A172 (cell line): Measurements from ENCODE around the gene ST8SIA4. TPM values are rescaled to one million over a fixed set of nuclear protein-coding genes. Genes with fewer than 3 reads are reported as not detected.
A peak's percentile ranks its signal among the peaks of the same experiment; 100 is the strongest.

Source experiments
- DNase-seq: peaks from one replicate; pipeline ENCODE4 v3.0.0-alpha.2; 2015; ENCODE audit warnings: low spot score
- total RNA-seq: library from RNA; depleted of rRNA; stranded (reverse); fragments of >200 nt; shearing (Covaris generic); gene quantifications from 2 replicates; pipeline ENCODE4 v1.2.3, GENCODE V29; 2014

ST8SIA4 gene
- total RNA-seq, 1 experiment from 2014 or later: 0.07 TPM

DNA sequence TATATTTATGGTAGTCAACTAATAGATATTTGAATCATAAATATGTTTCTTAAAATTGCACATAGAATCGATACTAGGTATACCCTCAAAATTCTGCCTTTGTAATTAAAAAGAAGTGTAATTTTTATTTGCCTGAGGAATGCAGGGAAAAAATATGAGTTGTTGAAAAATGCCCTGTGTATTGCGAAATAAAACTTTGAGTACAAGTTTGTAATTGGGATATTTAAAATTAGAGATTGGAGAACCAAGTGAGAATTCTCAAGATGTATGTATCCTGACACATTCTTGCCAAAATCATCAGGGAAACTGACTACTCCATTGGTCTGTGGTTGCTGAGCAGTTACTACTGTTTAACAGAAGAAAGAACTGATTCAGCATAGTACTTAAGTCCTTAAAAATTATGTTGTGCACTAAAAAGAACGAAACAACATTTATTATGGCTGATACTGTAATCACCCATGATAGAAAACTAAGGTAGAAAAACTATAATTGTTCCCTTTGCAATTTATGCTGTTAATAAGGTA lies 36.0 kb downstream of the ST8SIA4 start:
- DNase-seq: no peak

DNA sequence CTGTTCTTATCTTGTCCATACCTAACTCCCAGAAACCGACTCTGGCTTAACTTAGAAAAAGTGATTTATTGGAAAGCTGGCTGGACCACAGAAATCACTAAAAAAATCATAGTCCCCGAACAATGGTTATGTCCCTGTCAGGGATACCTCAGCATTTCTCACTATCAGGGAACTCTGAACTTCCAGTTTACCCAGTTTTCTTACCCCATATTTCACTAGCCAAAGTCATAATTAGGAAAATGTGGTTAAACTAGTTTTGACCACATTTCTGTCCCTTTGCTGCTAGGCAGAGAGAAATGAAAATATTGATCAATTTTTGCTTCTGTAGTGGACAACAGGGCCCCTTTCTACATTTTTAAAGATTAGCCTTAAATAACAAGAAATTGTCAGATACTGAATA lies 38.2 kb downstream of the ST8SIA4 start:
- no peak for DNase-seq

DNA sequence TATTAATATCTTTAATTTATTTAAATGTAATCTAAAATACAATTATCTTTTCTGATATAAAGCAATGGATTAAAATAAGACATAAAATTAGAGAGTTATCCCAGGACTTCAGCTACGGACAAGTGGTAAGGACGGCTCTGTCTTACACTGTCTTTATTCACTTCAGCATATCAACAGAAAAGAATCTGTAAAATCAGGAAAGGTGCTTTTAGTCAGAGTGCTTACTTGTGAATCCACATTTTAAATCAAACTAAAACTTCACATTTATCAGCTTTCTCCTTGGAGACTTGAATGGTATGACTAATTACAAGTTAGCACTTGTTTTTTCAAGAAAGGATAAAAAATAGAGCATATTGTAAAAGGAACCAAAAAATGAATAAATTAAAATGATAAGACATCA lies 39.3 kb downstream of the ST8SIA4 start:
- no peak for DNase-seq

DNA sequence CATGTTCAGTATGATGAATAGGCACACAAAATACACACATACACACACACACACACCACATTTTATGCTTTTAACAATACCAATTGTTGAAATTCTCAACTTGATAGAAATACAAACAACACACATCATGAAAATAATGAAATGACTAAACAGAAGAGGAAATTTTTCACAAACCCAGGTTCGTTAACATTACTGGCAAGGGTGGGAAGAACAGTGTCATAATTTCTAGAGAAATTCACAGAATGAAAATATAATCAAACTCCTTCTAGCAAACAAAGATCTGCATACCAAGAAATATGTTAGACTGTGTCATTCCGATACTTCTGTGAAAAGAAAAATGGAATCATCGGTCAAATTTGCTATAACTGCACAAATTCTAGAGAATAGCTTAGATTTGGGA lies 41.9 kb downstream of the ST8SIA4 start:
- DNase-seq: no peak

DNA sequence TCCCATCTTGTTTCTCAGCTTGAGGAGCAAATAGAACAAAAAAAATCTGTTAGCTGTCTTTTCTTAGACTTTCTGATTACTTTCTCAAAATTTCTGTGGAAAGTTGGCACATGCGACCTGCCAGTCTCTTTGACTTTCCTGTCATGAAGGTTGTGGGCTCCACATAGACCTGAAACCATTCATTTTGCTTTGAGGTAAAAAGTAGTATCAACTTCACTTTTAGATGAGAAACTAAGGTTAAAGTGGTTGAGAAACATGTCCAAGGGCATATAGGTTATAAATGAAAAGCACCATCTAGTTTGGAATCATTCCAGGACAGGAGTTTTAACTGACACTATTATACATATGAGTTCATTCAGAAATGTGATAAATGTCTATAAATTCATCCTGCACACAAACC lies 42.7 kb downstream of the ST8SIA4 start:
- DNase-seq: no peak

DNA sequence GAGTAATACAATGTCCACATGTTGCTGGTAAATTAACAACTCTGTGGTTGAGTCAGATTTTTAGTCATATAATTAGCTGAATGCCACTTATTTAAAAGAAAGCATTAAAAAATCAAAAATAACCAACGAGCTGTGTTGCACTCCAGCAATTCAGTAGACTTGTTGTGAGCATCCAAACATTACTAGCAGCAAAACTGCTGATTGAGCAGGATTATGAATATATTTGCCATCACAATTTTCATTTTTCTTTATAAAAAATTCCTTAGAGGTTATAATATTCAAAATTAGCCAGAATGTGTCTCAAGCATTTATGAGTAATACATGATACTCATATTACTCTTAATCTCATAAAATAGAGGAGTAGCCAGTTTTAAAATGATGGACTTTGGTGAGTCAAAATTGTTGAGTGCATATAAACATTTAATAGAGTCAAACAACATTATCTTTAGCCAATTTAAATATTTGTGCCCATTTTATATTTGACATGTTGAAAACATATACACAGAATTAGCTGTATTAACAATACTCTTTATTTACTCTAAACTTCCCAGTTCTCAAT lies 44.0 kb downstream of the ST8SIA4 start:
- no peak for DNase-seq

DNA sequence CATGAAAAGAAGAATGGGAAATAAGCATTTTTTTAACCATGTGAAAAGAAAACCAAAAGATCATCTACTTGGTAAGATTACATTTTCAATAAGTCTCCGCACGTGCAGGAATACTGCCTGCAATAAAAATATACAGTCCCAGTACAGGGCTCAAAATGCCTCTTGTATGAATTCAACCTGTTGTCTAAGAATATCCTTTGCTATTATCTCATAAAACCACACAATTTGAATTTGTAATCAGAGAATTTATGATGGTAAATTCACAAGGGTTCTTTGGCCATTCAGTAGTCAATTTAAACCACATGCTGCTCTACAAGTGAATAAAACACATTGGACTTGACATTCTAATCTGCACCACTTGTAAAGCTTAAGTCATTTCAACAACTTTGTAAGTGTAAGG lies 46.6 kb downstream of the ST8SIA4 start:
- no peak for DNase-seq

DNA sequence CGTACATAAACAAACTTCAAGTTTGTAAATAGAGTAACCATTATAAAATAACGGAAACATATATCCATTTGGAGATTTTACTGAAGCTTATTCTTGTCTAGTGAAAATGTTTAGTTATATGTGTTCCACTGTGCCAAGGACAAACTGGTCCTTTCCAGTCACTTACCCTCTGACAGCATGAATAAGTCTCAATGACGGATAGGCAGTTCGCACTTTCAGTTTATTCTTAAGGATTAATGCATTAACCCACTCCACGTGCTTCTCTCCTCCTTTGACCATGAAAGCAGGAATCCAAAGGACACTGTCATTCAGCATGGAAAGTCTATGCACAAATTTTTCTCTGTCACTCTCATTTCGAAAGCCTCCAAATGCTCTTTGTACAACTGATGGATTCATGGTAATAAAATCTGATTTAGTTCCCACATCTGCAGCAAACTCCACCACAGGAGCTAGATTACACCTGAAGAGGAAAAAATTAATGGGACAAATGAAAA lies 47.1 kb downstream of the ST8SIA4 start:
- DNase-seq: no peak

DNA sequence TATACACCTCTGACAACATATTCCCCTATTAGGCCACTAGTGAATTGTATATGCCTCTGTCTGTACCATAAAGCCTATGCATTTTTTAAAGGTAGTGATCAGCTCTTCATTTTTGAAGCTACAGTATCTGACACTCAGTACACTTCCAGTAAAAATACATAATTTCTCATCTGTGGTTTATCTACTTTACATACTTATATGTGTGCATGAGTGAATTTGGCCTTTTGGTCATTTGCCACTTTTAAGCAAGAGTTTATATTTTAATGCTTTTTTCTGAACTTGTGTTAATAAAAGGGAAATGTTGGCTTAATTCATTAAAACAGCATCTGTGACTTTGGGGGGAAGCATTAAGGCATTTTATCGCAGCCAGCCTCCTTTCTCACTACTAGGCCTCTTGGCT lies 47.8 kb downstream of the ST8SIA4 start:
- no peak for DNase-seq

DNA sequence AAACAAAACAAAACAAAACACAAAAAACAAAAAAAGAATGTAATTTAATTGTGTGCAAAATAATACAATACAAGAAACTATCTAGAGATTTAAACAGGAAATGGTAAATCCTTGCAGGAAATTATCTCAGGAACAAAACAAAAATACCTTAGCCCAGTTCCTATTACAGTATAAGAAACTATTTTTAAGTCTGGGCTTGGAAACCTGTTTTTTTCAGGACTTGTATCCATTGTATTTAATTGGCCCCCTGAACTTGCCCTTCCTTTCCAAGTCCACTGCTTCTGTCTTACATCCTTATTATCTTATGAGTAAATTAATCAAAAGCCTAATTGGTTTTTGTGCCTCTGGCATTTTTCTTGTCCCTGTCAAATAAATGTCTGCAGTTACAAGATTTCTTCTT lies 48.5 kb downstream of the ST8SIA4 start:
- DNase-seq: no peak

DNA sequence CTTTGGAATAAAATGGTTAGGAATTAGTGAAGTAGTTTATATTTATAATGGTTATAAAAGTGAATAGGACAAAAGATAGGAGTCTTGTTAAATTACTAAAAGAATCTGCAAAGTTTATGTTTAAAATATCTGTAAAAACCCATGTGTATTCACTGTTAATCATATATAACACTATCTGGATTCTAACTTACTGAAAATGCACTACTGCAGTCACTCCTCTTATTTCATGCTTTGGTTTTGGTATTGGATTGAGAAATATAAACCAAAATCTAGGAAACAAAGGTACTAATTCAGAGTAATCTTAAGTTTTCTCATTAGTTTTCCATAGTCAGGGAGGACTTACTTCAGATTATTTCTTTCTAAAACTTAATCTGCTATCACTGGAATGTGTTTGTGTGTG lies 49.5 kb downstream of the ST8SIA4 start:
- no peak for DNase-seq

DNA sequence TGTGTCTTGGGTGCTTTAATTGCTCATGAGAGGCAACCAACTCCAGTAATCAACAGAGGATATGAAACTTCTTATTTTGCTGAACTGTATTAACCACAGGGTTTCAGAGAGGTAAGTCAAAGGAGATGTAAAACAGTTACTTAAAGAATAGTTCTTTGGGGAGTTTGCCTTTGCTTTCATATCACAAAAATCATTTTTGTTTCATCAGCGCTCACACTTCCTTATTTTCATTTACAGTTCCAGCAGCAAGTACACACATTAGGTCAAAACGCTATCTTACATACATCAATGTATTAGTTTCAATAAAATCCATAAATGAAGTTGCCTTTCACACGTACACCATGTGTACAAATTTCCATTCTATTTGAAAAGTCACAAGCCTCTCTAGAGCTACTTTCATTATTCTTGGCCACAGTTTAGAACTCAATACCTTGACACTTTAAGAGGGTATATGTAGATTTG lies 50.1 kb downstream of the ST8SIA4 start:
- DNase-seq: no peak

DNA sequence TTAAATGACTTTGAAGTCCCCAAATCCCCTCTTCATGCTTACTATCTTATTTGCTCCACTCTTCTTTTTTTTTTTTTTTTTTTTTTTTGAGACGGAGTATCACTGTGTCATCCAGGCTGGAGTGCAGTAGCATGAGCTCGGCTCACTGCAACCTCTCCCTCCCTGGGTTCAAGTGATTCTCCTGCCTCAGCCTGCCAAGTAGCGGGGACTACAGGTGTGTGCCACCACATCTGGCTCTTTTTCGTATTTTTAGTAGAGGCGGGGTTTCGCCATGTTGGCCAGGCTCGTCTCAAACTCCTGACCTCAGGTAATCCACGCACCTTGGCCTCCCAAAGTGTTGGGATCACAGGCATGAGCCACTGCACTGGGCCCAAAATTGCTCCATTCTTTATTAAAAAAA lies 51.0 kb downstream of the ST8SIA4 start:
- DNase-seq: no peak

DNA sequence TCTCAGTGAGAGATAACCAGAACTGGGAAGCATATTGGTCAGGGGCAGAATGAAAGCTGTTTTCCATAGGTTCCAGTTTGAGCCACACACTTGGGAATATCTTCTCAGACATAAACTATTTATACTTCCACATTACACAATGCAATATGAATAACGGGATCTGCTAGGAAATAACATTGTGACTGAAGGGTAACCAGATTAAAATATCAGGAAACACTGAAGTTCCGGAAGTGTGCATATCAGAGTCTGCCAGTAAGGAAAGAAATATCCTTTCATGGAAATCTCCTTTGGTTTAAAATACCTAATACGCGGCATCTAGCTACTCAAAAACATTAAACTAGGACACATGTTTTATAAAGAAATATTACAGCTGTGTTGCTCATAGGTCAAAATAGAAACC lies 56.3 kb downstream of the ST8SIA4 start:
- no peak for DNase-seq

DNA sequence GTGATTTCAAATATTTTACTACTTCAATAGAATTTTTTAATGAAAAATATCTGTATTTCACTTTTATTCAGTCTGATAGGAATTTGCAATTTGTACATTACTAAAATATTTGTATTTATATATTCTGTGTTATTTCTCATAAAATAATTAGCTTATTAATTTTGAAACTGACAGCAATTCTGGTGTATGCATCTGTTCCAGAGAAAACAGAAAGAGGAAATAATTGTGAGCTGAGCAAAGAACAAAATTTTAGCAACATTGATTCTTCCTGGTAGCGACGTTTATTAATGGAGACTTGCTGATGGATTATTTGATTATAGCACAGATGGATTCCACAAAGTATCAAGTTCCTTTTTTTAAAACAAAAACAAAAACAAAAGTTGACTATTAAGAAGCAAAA lies 61.0 kb downstream of the ST8SIA4 start:
- DNase-seq: no peak

DNA sequence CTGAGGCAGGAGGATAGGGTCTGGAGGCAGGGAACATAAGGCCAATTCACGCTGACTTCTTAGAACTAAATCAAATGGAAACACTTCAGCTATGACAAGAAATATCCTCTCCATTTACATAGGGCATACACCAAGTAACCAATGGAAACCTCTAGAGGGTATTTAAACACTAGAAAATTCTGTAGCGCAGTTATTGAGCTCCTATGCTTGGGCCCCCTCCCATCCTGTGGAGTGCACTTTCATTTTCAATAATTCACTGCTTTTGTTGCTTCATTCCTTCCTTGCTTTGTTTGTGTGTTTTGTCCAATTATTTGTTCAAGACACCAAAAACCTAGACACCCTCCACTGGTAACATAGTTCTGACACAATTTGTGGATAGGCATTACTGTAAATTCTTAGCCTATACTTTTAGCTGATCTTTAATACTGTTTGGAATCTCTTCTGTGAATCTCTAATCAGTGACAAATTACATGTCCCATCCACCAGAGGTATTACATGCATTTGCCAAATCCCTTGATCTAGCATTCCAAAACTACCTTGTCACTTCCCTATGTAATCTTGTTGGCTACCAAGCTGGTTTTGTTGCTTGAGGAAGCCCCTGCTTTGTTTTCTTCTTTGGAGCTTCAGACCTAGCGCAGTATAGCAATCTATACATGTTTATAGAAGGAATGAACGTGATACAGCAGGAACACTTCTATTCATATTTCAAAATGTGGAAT lies 61.6 kb downstream of the ST8SIA4 start:
- no peak for DNase-seq

DNA sequence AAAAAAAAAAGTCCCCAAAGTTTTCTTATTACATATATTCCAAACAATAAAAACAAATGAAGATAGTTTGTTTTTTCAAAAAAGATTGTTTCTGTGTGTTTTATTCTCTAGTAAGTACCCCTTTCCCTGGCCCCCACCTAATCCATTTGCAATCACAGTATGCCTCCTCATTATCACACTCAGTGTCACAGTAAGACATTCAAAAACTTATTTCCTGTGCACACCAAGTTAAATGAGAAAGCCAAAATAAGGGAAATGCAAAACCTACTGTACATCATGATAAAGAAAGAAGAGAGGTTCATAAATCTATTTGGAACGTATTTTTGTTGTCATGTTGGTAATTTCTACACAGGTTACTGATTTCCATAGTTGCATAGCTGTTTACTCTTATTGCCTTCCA lies 62.3 kb downstream of the ST8SIA4 start:
- DNase-seq: no peak

DNA sequence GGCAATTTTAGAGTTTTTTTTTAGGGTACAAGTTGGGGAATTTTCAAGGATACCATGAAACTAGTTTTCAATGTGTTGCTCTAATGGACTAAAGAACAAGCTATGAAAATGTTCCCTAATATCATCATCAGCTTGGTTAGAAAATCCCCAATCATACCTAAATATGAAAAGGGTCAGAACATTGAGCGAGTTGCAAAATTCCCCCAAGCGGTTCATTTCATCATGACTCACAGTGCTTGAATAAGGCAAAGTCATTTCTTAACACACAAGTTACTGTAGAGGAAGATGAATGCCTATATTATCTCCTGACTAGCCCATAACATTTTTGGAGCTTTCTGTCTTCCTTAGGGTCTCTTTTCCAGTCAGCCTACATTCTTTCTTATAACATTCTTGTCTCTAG lies 62.7 kb downstream of the ST8SIA4 start:
- peak; percentile 27 for DNase-seq

DNA sequence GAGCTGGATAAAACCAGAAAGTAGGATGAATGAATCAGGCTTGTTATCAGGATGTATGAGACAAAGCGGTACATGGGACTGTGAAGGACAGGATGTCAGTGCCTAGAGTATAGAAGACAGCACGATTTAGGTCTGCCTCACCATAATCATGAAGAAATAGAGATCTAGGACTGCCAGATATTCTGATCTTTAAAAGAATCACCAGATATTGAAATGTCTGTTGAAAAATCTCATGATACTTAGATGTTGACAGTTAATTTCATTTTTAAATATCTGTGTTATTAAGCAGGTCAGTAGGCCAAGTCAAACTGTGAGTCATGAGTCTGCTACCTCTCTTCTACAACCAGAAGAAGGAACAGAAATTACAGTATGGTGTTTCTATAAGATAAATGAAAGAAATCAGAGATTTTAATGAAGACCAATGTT lies 65.0 kb downstream of the ST8SIA4 start:
- DNase-seq: no peak

DNA sequence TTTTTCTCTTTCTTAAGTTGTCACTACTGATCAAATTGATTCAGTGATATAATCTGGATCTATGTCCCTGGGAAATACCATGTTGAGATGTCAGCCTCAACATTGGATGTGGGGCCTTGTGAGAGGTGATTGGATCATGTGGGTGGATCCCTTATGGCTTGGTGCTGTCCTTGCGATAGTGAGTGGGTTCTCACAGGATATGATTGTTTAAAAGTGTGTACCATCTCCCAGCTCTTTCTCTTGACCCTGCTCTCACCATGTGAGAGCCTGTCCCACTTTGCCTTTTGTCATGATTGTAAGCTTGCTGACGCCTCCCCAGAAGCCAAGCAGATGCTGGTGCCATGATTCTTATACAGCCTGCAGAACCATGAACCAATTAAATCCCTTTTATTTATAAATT lies 68.6 kb downstream of the ST8SIA4 start:
- DNase-seq: no peak

DNA sequence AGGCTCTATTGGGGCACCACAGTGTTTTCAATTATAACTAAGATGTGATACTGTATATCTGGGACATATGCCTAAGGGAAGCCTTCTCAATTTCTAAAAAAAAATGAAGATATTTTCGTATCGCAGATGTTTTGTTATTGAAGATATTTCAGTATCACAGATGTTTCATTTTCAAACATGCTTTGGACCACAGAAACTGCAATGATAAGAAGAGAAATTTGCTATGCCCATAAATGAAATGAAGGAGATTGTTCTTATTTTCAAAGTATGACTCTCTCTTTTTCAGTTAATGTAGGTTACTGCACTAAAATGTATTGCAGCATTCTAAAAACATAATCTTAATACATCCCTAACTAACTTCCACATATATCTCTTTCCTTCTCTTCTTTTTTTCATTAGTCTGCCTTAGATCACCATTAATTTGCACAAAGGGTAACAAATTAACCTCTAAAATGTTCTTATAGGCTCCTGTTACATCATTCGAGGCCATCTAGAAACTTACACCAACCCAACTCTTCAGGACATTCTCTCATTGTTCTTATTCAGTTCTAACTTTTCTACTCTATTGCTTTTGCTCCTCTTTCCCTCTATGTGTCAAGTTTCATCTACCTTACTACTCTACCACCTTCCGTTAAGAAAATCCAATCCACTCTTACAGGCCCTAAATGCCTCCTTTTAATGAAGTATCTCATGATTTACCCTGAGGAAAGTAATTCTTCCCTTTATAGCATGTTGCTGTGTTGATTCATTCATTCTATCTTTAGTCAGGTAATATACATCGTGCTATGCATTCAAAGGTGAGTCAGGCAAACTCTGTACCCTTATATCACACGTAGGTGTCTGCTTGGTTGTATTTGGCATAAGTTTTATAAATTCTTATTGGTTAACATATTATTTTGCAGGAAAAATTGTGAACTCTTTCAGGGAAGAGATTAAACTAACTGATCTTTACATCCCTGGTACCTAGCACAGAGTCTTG lies 70.5 kb downstream of the ST8SIA4 start:
- no peak for DNase-seq

DNA sequence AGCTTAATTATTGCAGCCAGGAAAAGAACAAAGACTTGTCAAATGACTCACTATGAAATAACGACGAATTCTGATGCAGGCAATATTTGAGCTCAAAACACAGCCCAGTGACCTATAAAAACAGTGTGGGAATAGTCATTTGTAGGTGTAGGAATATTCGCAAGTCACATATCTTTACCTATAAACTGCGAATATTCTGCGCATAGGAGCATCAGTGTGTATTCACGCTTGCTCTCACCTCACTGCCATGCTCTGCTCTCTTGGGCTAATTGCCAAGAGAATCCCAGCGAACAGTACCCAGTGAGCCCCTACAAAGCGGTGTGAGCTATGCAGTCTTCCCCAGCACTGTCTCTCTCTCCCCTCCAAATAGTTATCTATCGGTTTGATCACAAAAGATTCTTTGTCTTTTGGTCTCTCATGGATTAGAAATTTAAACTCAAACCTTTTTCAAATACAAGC lies 74.2 kb downstream of the ST8SIA4 start:
- peak; percentile 16 for DNase-seq
